Keratinocyte (primary cell): Measurements from ENCODE around the gene ROR2.

Source experiments
- EZH2 ChIP-seq: IDR thresholded peaks from one replicate; pipeline ENCODE4 v1.6.1; 2012; ENCODE audit warnings: inconsistent platforms, mild to moderate bottlenecking, low read length, moderate library complexity
- TF ChIP-seq, protein P1 (sequence below), 3 experiments: IDR thresholded peaks in 1 of 3; conservative IDR thresholded peaks in 1 of 3; optimal IDR thresholded peaks in 1 of 3; 2 replicates in 2 of 3; 3 replicates in 1 of 3; pipeline versions ENCODE3 to v1.5.1; 2011; ENCODE audit warnings: low read length in 3 of 3, mild to moderate bottlenecking in 3 of 3, moderate library complexity in 2 of 3, control low read depth in 1 of 3, inconsistent platforms in 1 of 3; ENCODE audit not compliant: insufficient read depth in 2 of 3; ENCODE audit errors: extremely low read depth in 1 of 3

DNA sequence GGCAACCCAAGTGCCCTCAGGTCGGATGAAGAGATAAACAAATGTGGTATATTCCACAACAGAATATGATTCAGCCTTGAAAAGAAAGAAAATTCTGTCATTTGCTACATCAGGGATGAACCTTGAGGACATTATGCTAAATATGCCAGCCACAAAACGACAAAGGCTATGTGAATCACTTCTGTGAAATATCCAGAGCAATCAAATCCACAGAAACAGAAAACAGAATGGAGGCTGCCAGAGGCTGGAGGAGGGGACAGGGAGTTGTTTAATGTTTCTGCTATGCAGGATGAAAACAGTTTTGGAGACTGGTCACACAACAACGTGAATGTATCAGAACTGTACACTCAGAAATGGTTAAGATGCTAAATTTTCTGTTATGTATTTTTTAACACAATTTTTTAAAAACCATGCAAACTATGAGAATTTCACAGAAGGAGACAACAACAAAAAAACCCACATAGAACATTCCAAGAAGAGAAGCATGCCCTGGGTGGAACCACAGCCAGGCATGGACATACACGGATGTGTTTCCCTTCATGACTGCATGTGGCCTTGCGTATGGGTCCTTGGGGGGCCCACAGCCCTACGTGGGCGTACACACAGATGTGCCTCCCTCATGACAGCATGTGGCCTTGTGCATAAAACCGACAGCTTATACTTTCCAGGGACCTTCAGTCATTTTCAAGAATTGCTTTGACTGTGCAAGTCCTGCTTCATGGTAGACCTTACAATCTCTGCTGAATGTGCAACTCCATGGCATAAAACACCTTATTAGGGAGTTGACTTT lies 146.7 kb downstream of the ROR2 start:
- TF ChIP-seq, protein P1, sequence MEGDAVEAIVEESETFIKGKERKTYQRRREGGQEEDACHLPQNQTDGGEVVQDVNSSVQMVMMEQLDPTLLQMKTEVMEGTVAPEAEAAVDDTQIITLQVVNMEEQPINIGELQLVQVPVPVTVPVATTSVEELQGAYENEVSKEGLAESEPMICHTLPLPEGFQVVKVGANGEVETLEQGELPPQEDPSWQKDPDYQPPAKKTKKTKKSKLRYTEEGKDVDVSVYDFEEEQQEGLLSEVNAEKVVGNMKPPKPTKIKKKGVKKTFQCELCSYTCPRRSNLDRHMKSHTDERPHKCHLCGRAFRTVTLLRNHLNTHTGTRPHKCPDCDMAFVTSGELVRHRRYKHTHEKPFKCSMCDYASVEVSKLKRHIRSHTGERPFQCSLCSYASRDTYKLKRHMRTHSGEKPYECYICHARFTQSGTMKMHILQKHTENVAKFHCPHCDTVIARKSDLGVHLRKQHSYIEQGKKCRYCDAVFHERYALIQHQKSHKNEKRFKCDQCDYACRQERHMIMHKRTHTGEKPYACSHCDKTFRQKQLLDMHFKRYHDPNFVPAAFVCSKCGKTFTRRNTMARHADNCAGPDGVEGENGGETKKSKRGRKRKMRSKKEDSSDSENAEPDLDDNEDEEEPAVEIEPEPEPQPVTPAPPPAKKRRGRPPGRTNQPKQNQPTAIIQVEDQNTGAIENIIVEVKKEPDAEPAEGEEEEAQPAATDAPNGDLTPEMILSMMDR (optimal IDR thresholded peaks at IDR 0.05 in 1 of 3, IDR thresholded peaks at IDR 0.05 in 1 of 3, conservative IDR thresholded peaks at IDR 0.05 in 1 of 3; ENCODE audit: extremely low read depth in 1 of 3, insufficient read depth in 2 of 3, low read length in 3 of 3) = no peak
- no peak for TF ChIP-seq EZH2
